ENCODE measurements around the gene GH1. TPM values are rescaled to one million over a fixed set of nuclear protein-coding genes. Genes with fewer than 3 reads are reported as not detected.
A peak's percentile ranks its signal among the peaks of the same experiment; 100 is the strongest.
"Not testable (repeated sequence)": the region's sequence is repeated elsewhere in the genome, so short reads cannot be mapped to it uniquely, and the experiment has no call there.

The GH1 gene
- total and polyA plus RNA-seq, 7 donors, result not detected

DNA sequence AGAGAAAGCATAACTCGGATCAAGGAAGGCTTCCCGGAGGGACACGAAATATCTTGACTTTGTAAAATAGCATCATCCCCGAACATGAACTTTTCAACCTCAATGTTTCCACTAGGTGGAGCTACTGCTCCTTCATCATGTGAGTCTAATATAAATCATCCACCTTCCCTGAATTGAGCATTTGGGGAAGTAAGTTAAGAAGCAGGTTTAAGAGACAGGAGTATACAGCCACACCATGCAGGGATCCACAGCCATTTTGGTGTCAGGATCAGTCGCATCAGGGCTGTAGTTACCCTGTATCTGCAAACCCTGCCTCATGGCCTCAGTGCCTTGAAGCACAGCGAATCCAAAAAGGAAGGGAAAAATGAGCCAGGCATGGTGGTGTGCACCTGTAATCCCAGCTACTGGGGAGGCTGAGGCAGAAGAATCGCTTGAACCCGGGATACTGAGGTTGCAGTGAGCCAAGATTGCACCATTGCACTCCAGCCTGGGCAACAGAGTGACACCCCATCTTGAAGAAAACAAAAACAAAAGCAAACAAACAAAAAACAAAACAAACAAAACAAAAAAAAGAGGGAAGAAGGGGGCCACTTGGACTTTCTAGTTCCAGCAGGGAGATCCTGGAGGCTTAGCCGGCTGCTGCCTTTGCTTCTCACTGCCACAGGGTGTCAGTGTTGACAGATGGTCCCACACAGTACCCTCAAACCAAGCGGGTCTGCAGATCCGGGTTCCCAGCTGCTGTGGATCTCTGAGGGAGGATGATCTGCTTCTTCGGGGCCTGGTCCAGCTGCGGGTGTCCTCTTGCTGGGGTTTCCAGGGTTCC lies 29.4 kb downstream of the GH1 start:
- WGBS, 3 donors, result 28 to 29% (median 28%) methylated on average over 13 of the region's 13 CpGs
- H3K4me1 ChIP-seq; H3K4me3 ChIP-seq; H3K36me3 ChIP-seq (ENCODE audit: insufficient read depth in 1 of 2, low read depth in 1 of 2); H3K9me3 ChIP-seq; H3K27ac ChIP-seq; H3K27me3 ChIP-seq (ENCODE audit: insufficient read depth in 3 of 3, low read length in 2 of 3); intact Hi-C loops (cut with DNase I); DNase-seq: not testable (repeated sequence)
- TF ChIP-seq, protein P1, sequence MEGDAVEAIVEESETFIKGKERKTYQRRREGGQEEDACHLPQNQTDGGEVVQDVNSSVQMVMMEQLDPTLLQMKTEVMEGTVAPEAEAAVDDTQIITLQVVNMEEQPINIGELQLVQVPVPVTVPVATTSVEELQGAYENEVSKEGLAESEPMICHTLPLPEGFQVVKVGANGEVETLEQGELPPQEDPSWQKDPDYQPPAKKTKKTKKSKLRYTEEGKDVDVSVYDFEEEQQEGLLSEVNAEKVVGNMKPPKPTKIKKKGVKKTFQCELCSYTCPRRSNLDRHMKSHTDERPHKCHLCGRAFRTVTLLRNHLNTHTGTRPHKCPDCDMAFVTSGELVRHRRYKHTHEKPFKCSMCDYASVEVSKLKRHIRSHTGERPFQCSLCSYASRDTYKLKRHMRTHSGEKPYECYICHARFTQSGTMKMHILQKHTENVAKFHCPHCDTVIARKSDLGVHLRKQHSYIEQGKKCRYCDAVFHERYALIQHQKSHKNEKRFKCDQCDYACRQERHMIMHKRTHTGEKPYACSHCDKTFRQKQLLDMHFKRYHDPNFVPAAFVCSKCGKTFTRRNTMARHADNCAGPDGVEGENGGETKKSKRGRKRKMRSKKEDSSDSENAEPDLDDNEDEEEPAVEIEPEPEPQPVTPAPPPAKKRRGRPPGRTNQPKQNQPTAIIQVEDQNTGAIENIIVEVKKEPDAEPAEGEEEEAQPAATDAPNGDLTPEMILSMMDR (IDR thresholded peaks at IDR 0.05), result peak; percentile 24
- ATAC-seq, result peak; percentile 57 to 72 (median 68)

DNA sequence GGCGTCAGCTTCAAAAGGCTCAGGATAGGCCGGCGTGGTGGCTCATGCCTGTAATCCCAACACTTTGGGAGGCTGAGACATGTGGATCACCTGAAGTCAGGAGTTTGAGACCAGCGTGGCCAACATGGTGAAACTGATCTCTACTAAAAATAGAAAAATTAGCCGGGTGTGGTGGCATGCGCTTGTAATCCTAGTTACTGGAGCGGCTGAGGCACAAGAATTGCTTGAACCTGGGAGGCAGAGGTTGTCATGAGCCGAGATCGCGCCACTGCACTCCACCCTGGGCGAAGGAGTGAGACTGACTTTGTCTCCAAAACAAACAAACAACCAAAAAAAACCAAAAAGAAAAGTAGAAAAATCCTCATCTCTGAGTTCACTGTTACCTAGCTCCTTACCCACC lies 33.5 kb downstream of the GH1 start:
- H3K9me3 ChIP-seq; H3K4me1 ChIP-seq; H3K27ac ChIP-seq; H3K27me3 ChIP-seq (ENCODE audit: insufficient read depth in 3 of 3, low read length in 2 of 3); H3K4me3 ChIP-seq; H3K36me3 ChIP-seq (ENCODE audit: insufficient read depth in 1 of 2, low read depth in 1 of 2); intact Hi-C loops (cut with DNase I); DNase-seq: not testable (repeated sequence)
- WGBS, 3 donors, result 38 to 58% (median 41%) methylated on average over 9 to 11 of the region's 11 CpGs
- ATAC-seq, result peak; percentile 20 to 66 (median 54)

DNA sequence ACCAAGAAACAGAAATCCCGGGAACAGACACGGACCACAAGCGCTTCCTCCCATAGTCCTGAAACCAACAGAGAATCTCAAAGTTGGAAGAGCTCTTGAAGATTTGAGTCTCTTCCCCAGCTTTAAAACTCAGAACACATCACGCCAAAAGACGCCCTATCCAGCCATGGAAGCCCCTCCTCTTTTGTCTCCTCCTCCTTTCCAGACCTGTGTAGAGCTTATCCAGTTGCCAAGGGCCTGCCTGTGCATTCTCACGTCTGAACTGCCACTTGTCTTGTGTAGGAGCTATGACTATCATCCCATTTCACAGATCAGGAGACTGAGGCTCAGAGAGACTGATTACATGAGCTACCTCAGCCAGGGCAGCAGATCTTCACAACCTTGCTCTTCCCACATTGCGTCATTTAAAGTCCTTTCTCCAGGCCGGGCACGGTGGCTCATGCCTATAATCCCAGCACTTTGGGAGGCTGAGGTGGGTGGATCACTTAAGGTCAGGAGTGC lies 36.0 kb downstream of the GH1 start:
- H3K4me1 ChIP-seq; H3K4me3 ChIP-seq; H3K9me3 ChIP-seq; H3K27ac ChIP-seq; intact Hi-C loops (cut with DNase I); DNase-seq; ATAC-seq; H3K27me3 ChIP-seq (ENCODE audit: insufficient read depth in 3 of 3, low read length in 2 of 3); H3K36me3 ChIP-seq (ENCODE audit: insufficient read depth in 1 of 2, low read depth in 1 of 2): not testable (repeated sequence)
- 76 to 81% (median 79%) methylated on average over 9 of the region's 9 CpGs for WGBS, 3 donors

DNA sequence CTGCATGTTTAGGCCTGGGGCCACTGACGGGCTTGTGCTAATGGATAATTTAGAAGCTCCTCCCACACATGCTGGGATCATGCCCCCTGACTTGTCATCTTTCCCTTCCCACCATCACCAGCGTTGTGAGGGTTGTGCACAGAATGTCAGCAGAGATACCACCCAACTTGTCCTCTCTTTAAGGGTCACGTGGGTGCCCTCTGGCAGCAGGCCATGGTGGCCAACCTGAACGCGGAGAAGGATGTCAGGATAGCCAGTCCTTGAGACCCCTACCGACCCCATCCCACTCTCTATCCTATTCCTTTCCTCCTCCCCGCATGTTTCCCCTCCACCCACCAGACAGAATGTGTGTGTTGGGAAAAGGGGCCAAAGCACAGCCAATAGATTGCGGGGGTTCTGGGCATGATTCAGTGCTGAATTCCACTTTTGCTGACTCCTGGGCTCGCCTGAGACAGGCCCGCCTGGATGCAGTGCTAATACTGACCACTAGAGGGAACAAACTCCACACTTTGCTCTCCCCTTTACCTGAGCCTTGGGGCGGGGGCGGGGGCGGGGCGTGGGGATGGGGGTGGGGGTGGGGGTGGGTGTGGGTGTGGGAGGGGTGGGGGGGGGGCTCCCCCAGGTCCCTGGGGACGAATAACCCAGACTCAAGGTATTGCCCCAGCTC lies 36.6 kb downstream of the GH1 start, which contains the start of gene GH2:
Gene GH2, minus strand, starts transcription at position 10 of the 667 bp plus-strand sequence. CDS start 143 bp downstream, outside the sequence.
- WGBS, 3 donors, result 38 to 54% (median 53%) methylated on average over 10 to 15 of the region's 15 CpGs
- no peaks in the 10 kb centered on the region for H3K27me3 ChIP-seq (ENCODE audit: insufficient read depth in 3 of 3, low read length in 2 of 3)
- no peaks in the 10 kb centered on the region for H3K9me3 ChIP-seq
- TF ChIP-seq, protein P1 (IDR thresholded peaks at IDR 0.05), result peak; percentile 40
- no peak within 1 kb of the TSS for H3K4me3 ChIP-seq
- peaks cover 3% of the 10 kb centered on the region for H3K4me1 ChIP-seq
- H3K36me3 ChIP-seq (ENCODE audit: insufficient read depth in 1 of 2, low read depth in 1 of 2), result no peaks in the 10 kb centered on the region
- intact Hi-C loops (cut with DNase I), result no loop called here
- ATAC-seq (peak; percentile 62 to 85 (median 69)), DNase-seq (peak in 1 of 2 donors; percentile 26)
- H3K27ac ChIP-seq, result no peak within 1 kb of the TSS

DNA sequence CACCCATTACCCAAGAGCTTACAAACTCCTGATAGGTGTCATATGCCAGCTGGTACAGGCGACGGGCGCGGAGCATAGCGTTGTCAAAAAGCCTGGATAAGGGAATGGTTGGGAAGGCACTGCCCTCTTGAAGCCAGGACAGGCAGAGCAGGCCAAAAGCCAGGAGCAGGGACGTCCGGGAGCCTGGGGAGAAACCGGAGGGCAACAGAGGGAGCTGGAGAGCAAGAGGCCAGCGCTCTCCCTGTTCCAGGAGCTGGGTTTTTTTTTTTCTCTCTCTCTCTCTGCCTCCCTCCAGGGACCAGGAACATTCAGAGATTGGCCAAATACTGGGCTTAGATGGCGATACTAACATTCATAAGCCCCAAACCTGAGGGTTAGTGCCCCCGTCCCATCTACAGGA lies 37.3 kb downstream of the GH1 start:
- WGBS, 3 donors, result 50 to 57% (median 55%) methylated on average over 10 to 11 of the region's 11 CpGs
- H3K27me3 ChIP-seq (ENCODE audit: insufficient read depth in 3 of 3, low read length in 2 of 3); H3K36me3 ChIP-seq (ENCODE audit: insufficient read depth in 1 of 2, low read depth in 1 of 2); DNase-seq; intact Hi-C loops (cut with DNase I); H3K27ac ChIP-seq; H3K4me3 ChIP-seq; H3K4me1 ChIP-seq; H3K9me3 ChIP-seq: not testable (repeated sequence)
- ATAC-seq, result peak in 3 of 4 donors; percentile 11 to 50 (median 31)

DNA sequence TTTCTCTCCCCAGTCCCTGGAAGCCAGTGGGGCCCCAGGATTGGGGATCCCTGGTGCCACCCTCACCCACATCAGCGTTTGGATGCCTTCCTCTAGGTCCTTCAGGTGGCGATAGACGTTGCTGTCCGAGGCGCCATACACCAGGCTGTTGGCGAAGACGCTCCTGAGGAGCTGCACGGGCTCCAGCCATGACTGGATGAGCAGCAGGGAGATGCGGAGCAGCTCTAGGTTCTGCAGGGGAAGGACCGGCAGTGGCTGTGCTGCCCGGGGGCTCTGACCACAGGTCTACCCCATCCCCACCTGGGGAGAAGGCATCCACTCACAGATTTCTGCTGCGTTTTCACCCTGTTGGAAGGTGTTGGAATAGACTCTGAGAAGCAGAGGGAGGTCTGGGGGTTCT lies 37.9 kb downstream of the GH1 start:
- H3K4me1 ChIP-seq, result peaks cover 3% of the 10 kb centered on the region
- no peaks in the 10 kb centered on the region for H3K9me3 ChIP-seq
- intact Hi-C loops (cut with DNase I), result no loop called here
- no peaks in the 10 kb centered on the region for H3K36me3 ChIP-seq (ENCODE audit: insufficient read depth in 1 of 2, low read depth in 1 of 2)
- no peak for DNase-seq
- H3K27me3 ChIP-seq (ENCODE audit: insufficient read depth in 3 of 3, low read length in 2 of 3), result no peaks in the 10 kb centered on the region
- H3K27ac ChIP-seq, result no peak overlapping the region
- TF ChIP-seq, protein P1 (IDR thresholded peaks at IDR 0.05), result no peak
- ATAC-seq, result no peak
- WGBS, 3 donors, result 83 to 84% (median 84%) methylated on average over 12 of the region's 12 CpGs
- no peak overlapping the region for H3K4me3 ChIP-seq

DNA sequence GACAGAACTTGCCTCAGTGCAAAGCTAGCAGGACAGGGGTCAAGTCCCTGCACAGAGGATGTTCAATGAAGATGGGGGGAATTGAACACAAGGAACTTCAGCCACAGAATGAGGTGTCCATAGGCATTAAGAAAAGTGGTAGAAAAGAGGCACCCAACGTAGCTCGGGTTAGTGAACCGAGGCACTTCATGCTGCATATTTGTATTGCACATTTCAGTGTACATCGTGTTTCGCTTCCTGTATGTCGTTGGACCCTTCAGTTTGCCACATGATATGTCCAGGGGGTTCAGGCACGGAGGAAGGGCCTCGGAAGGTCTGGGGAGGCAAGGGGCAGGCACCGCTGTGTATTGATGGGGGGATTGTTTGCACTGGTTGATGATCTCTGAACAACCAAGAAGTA lies 40.2 kb downstream of the GH1 start:
- H3K9me3 ChIP-seq; H3K4me1 ChIP-seq; H3K27ac ChIP-seq; H3K4me3 ChIP-seq; H3K36me3 ChIP-seq (ENCODE audit: insufficient read depth in 1 of 2, low read depth in 1 of 2); ATAC-seq; H3K27me3 ChIP-seq (ENCODE audit: insufficient read depth in 3 of 3, low read length in 2 of 3); DNase-seq; intact Hi-C loops (cut with DNase I): not testable (repeated sequence)
- 85 to 89% (median 87%) methylated on average over 9 of the region's 9 CpGs for WGBS, 3 donors

DNA sequence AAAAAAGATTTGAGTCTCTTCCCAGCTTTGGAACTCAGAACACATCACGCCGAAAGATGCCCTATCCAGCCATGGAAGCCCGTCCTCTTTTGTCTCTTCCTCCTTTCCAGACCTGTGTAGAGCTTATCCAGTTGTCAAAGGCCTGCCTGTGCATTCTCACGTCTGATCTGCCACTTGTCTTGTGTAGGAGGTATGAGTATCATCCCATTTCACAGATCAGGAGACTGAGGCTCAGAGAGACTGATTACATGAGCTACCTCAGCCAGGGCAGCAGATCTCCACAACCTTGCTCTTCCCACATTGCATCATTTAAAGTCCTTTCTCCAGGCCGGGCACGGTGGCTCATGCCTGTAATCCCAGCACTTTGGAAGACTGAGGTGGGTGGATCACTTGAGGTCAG lies 43.9 kb downstream of the GH1 start:
- H3K9me3 ChIP-seq; H3K27ac ChIP-seq; DNase-seq; intact Hi-C loops (cut with DNase I); H3K4me1 ChIP-seq; H3K4me3 ChIP-seq; H3K36me3 ChIP-seq (ENCODE audit: insufficient read depth in 1 of 2, low read depth in 1 of 2); ATAC-seq; H3K27me3 ChIP-seq (ENCODE audit: insufficient read depth in 3 of 3, low read length in 2 of 3): not testable (repeated sequence)
- WGBS, 3 donors, result 78 to 85% (median 82%) methylated on average over 6 of the region's 6 CpGs
